Lung microvascular endothelial cell (primary cell): ENCODE results near the gene ADGRD2. TPM values are rescaled to one million over a fixed set of nuclear protein-coding genes. Genes with fewer than 3 reads are reported as not detected.

ENCODE experiments used
- DNase-seq, 2 donors: peaks; one replicate each; pipeline versions ENCODE4 v3.0.0 to v3.0.0-alpha.2; 2010; ENCODE audit warnings: low read depth in 2 of 2
- total RNA-seq: library from RNA; depleted of rRNA; stranded (reverse); fragments of >200 nt; gene quantifications from 2 replicates; pipeline ENCODE4 v1.2.1, GENCODE V29; 2014

The ADGRD2 gene
- total RNA-seq, 1 donor from 2014 or later: not detected

- DNase-seq: no peak
Observed at GRCh38 chr9:124479371-124479770, 29.1 kb downstream of the ADGRD2 start.

- no peak for DNase-seq
Observed at GRCh38 chr9:124479947-124480620, 29.8 kb downstream of the ADGRD2 start.

- DNase-seq: peak; percentile 31 to 55
Observed at GRCh38 chr9:124480621-124480981, 30.4 kb downstream of the ADGRD2 start.

DNA sequence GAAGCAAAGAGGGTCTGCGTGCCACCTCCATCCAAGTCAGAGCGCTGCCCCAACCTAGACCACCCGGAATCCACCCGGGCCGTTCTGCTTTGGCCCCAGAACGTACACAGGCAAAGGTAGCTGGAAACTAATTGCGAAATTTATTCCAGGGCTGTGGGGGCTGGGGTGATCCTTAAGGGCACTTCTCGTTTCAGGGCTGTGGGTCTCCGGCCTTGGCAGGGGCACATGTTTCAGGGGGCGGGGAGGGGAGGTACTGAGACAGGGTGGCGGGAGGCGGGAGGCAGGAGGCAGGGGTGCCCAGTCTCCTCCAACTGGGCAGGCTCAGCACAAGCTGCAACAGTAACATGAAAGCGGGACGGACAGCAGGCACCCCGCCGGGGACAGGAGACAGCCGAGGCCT lies 30.9 kb downstream of the ADGRD2 start:
- DNase-seq: no peak

DNA sequence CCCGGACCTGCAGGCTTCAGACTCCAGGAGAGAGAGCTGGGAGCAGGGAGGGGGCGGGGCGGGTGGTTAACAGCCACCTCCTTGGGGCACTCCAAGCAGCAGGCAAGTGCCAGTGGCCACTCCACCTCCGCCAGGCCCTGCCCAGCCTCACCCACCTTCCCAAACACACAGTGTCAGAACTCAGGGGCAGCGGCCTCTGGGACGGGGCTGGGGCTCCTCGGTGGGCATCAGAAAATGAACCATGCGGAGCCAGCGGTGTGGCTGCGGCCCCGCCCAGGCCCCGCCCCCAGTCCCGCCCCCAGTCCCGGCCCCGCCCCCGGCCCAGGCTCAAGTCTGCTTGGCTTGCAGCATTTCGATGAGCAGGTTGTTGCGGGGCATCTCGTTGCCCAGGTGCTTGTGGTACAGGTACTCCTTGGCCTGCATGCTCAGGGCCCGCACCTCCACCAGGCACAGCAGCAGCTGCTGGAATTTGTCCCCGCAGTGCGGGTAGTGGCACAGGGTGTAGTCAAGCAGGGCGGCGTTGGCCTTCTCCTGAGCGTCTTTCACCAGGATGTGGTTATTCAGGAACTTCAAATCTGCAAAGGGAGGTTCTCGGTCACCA lies 32.3 kb downstream of the ADGRD2 start:
- DNase-seq: no peak

- no peak for DNase-seq
Observed at GRCh38 chr9:124483481-124483880, 33.2 kb downstream of the ADGRD2 start.

DNA sequence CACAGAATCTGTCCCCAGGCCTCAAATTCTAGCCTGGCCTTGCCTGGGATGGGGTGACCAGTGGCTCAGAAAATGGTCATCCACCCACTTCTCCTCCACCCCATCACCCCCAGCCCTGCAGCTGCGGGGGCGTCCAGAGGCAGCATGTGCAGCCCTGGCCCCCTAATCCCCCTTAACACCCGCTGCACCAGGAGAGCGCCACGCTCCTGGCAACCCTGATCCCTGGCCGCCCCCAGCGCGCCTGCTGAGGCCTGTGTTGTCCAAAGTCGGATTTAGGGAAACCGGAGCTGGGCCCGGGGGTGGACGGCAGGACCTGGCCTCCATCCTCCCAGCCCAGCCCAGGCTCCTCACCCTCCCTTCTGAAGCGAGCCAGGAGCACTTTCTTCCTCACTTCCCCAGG lies 35.0 kb downstream of the ADGRD2 start:
- DNase-seq: no peak

DNA sequence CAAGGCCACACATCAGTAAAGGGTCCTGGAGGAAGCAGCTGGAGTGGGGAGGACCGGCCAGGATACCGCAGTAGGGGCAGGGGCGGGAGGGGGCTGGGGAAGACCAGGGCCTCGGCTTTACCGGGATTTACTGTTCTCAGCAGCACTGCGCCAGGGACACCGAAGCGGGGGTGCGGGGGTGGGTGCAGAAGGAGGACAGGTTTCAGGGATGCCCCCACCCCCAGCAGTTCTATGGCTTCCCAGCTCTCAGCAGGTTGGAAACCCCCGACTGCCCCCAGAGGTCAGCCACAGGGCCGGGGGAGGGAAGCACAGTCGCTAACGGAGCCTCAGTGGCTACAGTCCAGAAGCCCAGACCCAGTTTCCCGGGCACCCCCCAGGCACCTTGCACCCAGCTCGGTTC lies 35.7 kb downstream of the ADGRD2 start:
- DNase-seq: no peak

DNA sequence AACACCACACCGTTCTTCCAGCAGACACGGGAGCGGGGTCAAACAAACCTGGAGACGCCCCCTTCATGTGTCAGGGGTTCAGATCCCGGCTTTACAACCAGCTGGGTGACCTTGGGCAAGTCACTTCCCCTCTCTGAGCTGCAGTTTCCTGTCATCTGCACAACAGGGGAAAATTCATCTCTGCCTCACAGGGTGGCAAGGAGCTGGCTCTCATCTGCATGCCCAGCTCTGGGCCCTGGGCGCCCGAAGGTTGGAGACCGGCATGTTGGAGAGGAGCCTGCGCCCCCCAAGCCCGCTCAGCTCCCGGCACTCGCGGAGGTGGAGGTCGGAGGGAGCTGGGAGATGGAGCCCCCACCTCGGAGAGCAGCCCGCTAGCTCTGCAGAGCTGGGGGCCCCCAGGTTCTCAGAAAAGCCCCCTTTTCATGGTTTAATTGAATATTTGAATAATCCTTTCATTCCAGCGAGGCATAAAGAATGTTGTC lies 36.6 kb downstream of the ADGRD2 start:
- DNase-seq: peak in 1 of 2 donors; percentile 21

DNA sequence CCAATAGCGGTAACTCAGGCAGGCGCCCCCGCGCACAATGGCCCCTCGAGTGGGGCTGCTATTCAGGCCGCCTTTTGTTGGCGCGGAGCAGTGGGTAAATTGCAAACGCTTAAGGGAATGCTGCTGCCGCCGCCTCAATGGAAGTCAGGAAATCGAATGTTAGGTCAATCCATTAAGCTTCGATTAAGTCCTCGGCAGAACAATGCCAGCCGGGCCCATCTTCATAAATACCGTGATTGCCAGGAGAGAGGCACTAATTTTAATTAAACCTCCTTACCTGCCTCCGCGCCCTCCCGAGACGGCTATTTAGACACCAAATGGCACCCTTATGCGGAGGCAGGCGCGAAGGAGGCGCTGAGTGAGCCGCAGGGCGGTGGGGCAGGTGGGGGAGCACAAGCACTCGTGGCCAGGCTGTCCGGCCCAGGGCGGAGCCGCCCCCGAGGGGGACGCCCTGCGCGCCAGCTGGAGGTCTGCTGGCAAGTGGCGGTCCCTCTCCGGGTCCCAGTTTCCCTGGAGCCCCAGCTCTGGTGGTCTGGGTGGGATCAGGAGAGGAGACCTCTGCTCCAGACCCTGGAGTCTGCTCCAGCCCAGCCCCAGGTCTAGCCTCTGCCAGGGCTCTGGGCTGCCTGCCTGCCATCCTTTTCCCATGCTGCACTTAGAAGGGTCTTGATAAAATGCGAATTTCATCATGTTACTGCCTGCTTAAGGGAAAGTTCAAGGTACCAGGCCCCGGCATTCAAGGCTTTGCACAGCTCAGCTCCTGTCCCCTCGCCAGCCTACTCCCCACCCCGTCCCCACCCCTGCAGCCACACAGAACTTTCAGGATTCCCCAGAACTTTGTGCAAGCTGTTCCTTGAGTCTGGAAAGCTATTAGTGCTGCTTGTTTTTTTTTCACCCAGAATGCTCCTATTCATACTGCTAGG lies 37.3 kb downstream of the ADGRD2 start:
- no peak for DNase-seq

DNA sequence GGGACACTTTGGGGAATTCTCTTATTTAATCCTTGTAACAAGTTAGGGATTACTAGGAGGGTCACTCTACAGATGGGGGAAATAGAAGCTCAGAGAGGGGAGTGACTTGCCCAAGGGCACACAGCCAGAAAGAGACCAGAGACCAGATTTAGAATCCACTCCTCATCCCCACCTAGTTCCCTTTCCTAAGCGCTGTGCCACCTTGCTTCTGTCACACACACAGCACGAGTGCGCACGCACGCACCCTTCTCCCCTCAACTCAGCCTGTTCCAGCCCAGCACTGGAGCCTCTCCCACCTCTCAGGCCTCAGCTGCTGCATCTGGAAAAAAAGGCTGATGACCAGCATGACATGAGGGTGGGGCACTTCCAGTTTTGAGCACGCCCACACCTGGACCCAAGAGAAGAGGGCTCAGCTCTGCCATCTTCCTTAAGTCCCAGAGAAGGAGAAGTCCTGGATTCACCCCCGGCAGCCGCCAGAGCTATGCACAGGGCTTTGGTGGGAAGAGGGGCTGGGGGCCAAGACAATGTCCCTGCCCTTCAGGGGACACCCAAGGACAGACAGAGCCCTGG lies 38.5 kb downstream of the ADGRD2 start:
- DNase-seq: no peak

DNA sequence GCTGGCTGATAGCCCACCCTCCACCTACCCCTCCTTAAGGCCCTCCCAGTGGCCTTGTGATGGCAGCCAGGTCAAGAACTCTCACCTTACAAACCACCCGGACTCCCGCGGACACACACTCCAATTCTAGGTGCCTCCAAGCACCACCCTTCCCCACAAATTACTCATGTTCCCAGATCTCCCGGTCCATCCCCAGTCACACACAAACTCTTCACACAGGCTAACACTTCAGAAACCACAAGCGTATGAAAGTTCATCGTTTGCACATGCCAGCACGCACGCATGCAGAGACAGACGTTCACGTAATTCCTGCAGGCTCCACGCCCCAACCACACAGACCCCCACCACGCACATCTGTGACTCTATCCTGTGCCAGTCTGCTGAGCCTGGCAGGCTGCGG lies 39.0 kb downstream of the ADGRD2 start:
- no peak for DNase-seq

DNA sequence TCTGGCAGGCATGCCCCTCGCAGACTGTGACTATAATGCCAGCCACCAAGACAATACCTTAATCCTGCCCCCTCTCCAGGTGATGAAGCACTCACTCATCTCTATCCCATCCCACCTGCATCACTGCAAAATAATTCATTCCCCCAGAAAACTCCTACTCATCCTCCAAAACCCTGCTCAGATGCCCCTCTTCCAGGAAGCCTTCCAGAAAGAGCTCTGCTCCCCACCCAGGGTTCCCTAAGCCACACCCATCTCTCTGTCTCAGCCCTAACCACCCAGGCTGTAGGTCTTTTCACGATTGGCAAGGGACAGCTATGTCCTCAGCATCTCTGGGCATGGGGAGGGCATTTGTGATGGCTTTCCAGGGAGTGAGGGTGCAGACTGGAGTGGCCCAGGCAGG lies 39.8 kb downstream of the ADGRD2 start:
- DNase-seq: no peak

- no peak for DNase-seq
Observed at GRCh38 chr9:124491049-124491975, 41.1 kb downstream of the ADGRD2 start.

DNA sequence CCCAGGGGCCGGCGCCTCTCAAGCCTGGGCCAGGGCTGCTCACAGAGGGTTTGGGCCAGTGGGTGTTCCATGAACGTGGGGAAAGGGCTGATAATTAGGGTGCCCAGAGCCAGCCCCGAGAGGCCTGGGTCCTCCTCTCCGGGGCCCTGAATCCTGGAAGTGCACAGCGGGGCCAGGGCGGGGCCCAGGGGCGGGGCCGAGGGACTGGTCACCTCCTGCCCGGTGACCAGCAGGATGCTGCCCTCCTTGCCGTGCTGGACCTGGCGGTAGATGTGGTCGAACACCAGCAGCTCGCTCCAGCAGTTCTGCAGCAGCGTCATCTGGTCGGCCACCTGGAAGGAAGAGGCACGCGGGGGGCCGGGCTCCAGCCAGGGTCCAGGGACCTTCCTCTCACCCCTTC lies 42.6 kb downstream of the ADGRD2 start:
- no peak for DNase-seq

DNA sequence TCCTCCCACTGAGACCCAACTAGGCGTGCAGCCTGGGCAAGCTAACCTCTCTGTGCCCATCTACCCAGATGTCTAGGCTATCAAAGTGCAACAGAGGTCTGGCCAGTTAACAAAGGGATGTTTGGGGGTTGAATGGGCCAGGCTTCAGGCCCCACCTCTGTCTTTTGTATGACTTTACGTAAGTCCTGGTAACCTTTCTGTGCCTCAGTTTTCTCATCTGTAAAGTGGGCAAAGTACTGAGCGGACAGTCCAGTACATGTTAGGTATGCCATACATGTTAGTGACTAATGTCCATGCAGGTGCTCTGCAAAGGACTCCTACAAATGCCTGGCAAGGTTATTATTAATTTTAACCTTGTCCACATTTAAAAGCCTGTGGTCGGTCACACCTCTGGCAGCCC lies 43.0 kb downstream of the ADGRD2 start:
- no peak for DNase-seq

DNA sequence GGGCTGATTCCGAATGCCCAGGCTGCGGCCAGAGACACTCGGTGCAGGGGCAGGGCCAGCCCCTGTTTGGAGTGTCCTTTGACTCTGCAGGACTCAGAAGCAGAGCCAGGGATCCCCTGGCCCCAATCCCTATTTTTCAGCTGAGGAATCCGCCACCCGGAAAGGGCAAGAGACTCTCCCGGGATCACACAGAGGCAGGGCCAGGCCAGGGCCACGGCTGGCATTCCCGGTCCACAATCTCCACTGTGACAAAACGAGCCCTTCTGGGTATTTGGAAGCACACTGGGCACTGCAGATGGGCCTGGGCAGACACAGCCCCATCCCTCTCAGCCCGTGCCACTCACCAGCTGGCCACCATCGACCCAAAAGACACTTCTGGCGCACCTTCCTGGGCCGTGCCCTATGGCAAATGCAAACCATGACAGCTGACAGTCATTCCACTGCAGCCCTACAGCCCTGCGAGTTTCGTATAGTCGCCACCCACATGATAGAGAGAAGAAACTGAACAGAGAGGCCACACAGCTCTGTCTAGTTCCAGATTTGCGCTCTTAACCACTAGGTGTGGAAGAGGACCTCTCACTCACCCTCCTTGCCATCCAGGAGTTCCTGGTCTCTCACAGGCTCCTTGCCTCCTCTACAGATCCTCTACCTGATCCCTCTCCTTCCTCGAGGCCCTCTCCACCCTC lies 43.7 kb downstream of the ADGRD2 start:
- no peak for DNase-seq

DNA sequence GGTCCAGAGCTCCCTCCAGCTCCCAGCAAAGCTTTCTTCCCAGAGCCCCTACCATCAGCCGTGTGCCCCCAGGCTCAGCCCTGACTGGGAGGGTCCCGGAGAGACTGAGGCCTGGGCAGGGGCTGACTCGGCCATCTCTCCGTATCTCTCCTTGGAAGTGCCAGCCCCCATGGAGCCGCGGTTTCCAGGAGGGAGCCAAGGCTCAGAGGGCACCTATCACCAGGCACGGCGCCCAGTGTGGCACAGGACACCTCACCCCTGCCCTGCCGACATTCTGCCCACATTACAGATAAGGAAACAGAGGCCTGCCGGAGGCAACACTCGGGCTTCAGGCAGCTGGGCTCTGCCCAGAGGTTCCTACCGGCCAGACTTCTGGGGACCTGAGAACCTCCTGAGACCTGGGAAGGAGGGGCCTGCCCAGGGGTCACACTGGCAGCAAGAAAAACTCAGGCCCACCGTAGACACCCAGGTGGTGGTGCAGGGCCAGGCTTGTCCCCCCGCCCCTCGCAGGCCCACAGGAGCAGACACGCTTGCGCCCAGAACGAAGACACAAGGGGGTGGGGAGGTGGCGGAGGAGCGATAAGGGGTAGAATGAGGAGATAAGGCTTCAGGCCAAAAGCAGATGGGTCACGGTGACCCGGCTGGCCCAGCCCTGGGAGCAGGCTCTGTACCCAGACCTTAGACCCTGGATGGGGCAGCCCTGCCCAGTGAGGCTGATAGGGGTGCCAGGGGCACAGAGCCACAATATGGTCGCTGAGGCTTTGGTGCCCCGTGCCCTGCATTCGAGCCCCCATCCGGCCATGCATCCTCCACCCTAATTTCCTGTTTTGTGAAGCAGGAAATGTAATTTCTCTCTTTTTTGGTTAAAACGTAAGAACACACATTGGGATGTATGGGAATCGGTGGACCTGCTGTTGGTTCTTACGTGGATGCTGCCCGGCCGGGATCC lies 45.1 kb downstream of the ADGRD2 start:
- no peak for DNase-seq

- no peak for DNase-seq
Observed at GRCh38 chr9:124496075-124496449, 45.8 kb downstream of the ADGRD2 start.
